Activated T-cell treated with anti-CD3 and anti-CD28 coated beads, Interleukin-2, amount 50 U/mL, for 4 hours (primary cell): ENCODE measurements around the gene NOD1. TPM values are rescaled to one million over a fixed set of nuclear protein-coding genes. Genes with fewer than 3 reads are reported as not detected.
"Not testable (repeated sequence)": the region's sequence is repeated elsewhere in the genome, so short reads cannot be mapped to it uniquely, and the experiment has no call there.

Source experiments
- ATAC-seq, 2 donors: fragments of 200-7000 bp; cut with Tn5 transposase; one replicate each; pipeline ENCODE4 v1.10.0; 2021
- DNase-seq: peaks from one replicate; pipeline ENCODE4 v3.0.0-alpha.2; 2020
- H3K27me3 Mint-ChIP-seq: one replicate; pipeline ENCODE4 v1.8.0; 2021; ENCODE audit warnings: low read depth, mixed read lengths
- H3K36me3 Mint-ChIP-seq: one replicate; pipeline ENCODE4 v1.8.0; 2022; ENCODE audit warnings: mixed read lengths; ENCODE audit not compliant: insufficient read depth
- H3K4me1 Mint-ChIP-seq: one replicate; pipeline ENCODE4 v1.8.0; 2021; ENCODE audit warnings: low read depth, mixed read lengths
- H3K4me3 Mint-ChIP-seq: one replicate; pipeline ENCODE4 v1.8.0; 2021; ENCODE audit warnings: mild to moderate bottlenecking, moderate library complexity, mixed read lengths
- H3K9me3 Mint-ChIP-seq: one replicate; pipeline ENCODE4 v1.8.0; 2021; ENCODE audit warnings: mixed read lengths
- total RNA-seq, 3 donors: library from RNA; stranded (reverse); gene quantifications; one replicate each; pipeline ENCODE4 v1.2.1, GENCODE V29; 2021

NOD1 gene, protein sequence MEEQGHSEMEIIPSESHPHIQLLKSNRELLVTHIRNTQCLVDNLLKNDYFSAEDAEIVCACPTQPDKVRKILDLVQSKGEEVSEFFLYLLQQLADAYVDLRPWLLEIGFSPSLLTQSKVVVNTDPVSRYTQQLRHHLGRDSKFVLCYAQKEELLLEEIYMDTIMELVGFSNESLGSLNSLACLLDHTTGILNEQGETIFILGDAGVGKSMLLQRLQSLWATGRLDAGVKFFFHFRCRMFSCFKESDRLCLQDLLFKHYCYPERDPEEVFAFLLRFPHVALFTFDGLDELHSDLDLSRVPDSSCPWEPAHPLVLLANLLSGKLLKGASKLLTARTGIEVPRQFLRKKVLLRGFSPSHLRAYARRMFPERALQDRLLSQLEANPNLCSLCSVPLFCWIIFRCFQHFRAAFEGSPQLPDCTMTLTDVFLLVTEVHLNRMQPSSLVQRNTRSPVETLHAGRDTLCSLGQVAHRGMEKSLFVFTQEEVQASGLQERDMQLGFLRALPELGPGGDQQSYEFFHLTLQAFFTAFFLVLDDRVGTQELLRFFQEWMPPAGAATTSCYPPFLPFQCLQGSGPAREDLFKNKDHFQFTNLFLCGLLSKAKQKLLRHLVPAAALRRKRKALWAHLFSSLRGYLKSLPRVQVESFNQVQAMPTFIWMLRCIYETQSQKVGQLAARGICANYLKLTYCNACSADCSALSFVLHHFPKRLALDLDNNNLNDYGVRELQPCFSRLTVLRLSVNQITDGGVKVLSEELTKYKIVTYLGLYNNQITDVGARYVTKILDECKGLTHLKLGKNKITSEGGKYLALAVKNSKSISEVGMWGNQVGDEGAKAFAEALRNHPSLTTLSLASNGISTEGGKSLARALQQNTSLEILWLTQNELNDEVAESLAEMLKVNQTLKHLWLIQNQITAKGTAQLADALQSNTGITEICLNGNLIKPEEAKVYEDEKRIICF
- total RNA-seq: 1 to 10 TPM; 4.1 to 5.4 (median 4.6) TPM

- DNase-seq (peak; percentile 44), ATAC-seq (peak; percentile 87 to 89)
- no peaks in the 10 kb centered on the region for H3K9me3 Mint-ChIP-seq
- H3K4me1 Mint-ChIP-seq: peaks cover 49% of the 10 kb centered on the region
- no peaks in the 10 kb centered on the region for H3K27me3 Mint-ChIP-seq
- peaks cover 13% of the 10 kb centered on the region for H3K36me3 Mint-ChIP-seq
- H3K4me3 Mint-ChIP-seq: peak within 1 kb of the TSS; percentile 93
Measured at GRCh38 chr7:30478349-30479201, at the start of gene NOD1. TSS of gene NOD1 (minus strand) at chr7:30478784. CDS start at chr7:30456921, 21,863 bp downstream.

DNA sequence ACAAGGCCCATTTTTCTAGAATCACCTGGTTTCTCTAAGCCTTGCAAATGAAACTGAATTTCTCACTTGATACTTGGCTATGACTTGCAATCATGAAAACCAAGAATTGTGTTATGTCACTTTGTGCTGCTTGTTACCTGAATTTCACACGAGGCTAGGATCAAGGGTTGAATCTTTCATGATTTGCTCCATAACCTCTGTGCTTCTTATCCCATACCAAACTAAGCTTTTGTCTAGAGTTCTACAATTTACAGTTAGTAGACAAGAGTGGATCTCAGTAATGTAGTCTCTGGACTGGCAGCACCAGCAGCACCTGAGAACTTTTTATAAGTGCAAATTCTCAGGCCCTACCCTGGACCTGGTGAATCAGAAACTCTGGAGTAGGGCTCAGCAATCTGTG is 48.7 kb upstream of the NOD1 start:
- not testable (repeated sequence) for H3K36me3 Mint-ChIP-seq, H3K9me3 Mint-ChIP-seq, DNase-seq, H3K27me3 Mint-ChIP-seq, H3K4me3 Mint-ChIP-seq, H3K4me1 Mint-ChIP-seq, ATAC-seq

DNA sequence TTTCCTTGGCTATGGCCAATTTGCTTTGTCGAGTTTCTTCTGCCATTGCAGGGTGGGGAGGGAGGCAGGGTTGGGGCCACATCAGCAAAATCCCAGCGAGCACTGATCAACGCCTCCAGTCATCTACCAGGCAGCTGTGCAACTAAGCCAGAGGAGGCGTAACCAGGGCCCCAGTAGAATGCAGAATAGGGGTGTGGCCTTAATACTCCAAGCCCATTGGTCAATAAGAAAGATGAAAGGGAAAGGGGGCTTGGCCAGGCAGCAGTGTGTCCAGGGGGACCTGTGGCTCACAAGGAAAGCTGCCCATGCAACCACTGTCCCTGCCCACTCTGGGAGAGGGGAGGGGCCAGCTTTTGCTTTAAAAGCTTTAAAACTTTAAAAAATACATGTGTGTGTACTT is 47.6 kb upstream of the NOD1 start:
- no peak for DNase-seq
- Mint-ChIP-seq H3K4me1 (no peaks in the 10 kb centered on the region), H3K36me3 (peaks cover 8% of the 10 kb centered on the region), H3K4me3 (no peak overlapping the region), H3K27me3 (no peaks in the 10 kb centered on the region), H3K9me3 (no peaks in the 10 kb centered on the region)
- no peak for ATAC-seq

DNA sequence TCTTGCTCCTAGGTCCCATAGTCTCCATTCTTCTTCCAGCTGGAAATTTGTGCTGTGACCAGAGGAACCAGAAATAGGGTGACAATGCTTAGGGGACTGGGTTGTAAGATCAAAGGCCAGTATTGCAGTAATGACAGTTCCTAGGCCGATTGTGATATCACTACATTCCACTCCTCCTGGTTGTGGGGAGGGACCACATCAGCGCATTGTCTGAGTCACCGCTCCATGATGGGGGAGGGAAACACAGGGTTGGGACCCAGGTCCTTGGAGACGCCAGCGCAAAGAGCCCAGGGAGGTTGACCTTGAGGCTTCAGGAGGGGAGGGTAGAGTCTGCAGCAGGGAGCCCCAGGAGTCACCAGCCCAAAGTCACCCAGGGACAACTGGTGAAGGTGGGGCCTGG is 46.8 kb upstream of the NOD1 start:
- peaks cover 2% of the 10 kb centered on the region for H3K4me1 Mint-ChIP-seq
- DNase-seq (no peak), ATAC-seq (no peak)
- no peak overlapping the region for H3K4me3 Mint-ChIP-seq
- H3K9me3 Mint-ChIP-seq: no peaks in the 10 kb centered on the region
- no peaks in the 10 kb centered on the region for H3K27me3 Mint-ChIP-seq
- peaks cover 7% of the 10 kb centered on the region for H3K36me3 Mint-ChIP-seq

DNA sequence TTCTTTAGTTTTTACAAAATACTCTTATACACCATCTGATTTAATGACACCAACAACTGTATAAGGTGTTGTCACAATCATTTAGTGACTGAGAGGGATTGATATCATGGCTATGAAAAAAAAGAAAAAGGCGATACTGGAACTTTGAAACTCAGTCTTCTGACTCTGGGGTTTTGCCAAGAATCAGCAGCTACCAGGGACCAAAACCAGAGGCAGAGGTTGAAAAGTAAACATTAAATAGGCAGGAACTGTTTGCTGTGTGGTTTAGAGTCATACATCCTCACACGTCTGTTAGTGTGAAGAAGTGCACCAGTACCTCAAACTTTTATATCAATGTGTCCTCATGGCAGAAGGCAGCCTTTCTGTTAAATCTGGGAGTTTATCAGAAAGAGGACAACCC is 46.0 kb upstream of the NOD1 start:
- no peaks in the 10 kb centered on the region for H3K9me3 Mint-ChIP-seq

GRCh38 chr7:30523466-30523865 is 44.9 kb upstream of the NOD1 start:
- no peaks in the 10 kb centered on the region for H3K9me3 Mint-ChIP-seq
- peaks cover 2% of the 10 kb centered on the region for H3K4me1 Mint-ChIP-seq
- no peaks in the 10 kb centered on the region for H3K27me3 Mint-ChIP-seq
- no peak for ATAC-seq
- H3K4me3 Mint-ChIP-seq: no peak overlapping the region
- peaks cover 7% of the 10 kb centered on the region for H3K36me3 Mint-ChIP-seq
- DNase-seq: no peak

More for the DNA sequence above, 46.0 kb upstream of the NOD1 start:
- Mint-ChIP-seq H3K4me3 (no peak overlapping the region), H3K27me3 (no peaks in the 10 kb centered on the region), H3K36me3 (peaks cover 7% of the 10 kb centered on the region), H3K4me1 (peaks cover 2% of the 10 kb centered on the region)
- no peak for ATAC-seq
- no peak for DNase-seq

- ATAC-seq: no peak
- Mint-ChIP-seq H3K36me3 (no peaks in the 10 kb centered on the region), H3K27me3 (no peaks in the 10 kb centered on the region), H3K9me3 (no peaks in the 10 kb centered on the region), H3K4me3 (no peak overlapping the region), H3K4me1 (peaks cover 2% of the 10 kb centered on the region)
- no peak for DNase-seq
Measured at GRCh38 chr7:30522159-30522558, 43.6 kb upstream of the NOD1 start.

DNA sequence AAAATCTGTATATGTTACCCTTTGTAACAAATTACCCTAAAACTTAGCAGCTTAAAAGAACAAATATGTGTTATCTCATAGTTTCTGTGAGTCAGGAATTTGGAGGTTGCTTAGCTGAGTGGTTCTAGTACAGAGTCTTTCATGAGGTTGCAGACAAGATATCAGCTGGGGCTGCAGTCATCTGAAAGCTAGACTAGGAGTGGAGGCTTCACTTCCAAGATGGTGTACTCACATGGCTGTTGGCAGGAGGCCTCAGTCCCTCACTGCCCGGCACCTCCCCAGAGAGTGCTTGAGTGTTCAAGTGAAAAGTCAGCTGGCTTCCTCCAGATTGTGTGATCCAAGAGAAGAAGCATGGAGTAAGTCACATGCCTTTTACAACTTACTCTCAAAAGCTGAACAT is 42.9 kb upstream of the NOD1 start:
- Mint-ChIP-seq H3K27me3 (no peaks in the 10 kb centered on the region), H3K36me3 (no peaks in the 10 kb centered on the region), H3K4me3 (no peak overlapping the region), H3K9me3 (no peaks in the 10 kb centered on the region), H3K4me1 (peaks cover 2% of the 10 kb centered on the region)
- DNase-seq (no peak), ATAC-seq (peak in 1 of 2 donors; percentile 57)

DNA sequence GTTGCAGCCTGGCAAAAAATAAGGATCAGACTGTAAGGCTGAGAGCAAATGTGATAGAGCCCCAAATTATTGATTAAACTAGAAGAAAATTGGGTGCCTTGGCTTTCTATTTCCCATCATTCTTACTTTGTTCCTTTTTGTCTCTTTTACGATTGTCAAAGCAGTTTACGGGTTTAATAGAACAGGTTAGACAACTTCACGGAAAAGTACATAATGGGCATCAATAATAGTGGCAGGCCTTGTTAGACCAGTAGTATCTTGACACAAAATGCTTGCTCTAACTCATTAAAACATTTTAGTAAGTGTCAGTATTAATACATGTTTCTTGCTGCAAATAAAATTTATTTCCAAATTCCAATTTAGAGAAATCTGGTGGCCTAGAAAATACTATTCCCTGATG is 40.5 kb upstream of the NOD1 start:
- no peak for DNase-seq
- no peaks in the 10 kb centered on the region for H3K9me3 Mint-ChIP-seq
- peaks cover 2% of the 10 kb centered on the region for H3K4me1 Mint-ChIP-seq
- ATAC-seq: no peak
- no peaks in the 10 kb centered on the region for H3K27me3 Mint-ChIP-seq
- no peak overlapping the region for H3K4me3 Mint-ChIP-seq
- peaks cover under 1% of the 10 kb centered on the region for H3K36me3 Mint-ChIP-seq

DNA sequence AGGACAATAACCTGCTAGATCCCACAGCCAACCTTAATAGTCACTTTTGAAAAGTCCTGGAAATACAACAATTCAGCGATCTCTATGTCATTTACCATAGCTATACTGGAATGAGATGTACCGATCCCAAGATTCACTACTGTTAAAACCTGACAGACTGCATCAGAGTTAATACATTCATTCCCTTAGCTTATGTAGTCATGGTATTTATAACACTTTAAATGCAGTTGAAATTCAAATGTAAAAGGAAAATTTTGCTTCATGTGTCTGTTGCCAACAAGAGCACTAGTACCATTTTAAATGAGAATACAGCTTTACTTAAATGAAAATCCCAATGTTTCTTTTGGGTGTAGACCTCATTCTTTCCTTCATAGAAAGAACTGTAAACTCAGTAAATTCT is 37.2 kb upstream of the NOD1 start:
- Mint-ChIP-seq H3K4me1 (peaks cover 2% of the 10 kb centered on the region), H3K4me3 (no peak overlapping the region), H3K36me3 (peaks cover 1% of the 10 kb centered on the region), H3K27me3 (no peaks in the 10 kb centered on the region), H3K9me3 (no peaks in the 10 kb centered on the region)
- no peak for DNase-seq
- ATAC-seq: no peak

DNA sequence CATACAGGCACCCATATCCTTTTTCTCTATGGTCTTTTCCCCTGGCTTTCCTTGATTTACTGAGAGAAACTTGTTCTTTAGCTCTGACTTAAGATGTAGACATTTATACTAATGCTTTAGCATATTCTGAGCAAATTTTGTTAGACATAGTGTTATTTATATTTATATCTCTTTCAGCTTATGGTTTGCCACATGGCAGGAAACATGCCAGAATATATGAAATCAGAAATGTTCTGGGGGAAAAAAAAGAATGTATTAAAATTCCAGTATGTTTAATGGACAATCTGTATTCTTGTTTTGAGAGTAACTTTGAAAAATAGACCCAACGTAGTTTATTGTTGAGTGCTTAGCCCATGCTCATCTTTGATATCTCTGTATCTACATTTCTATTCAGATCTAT is 36.2 kb upstream of the NOD1 start:
- no peaks in the 10 kb centered on the region for H3K4me1 Mint-ChIP-seq
- H3K36me3 Mint-ChIP-seq: peaks cover 1% of the 10 kb centered on the region
- no peaks in the 10 kb centered on the region for H3K27me3 Mint-ChIP-seq
- H3K4me3 Mint-ChIP-seq: no peak overlapping the region
- no peak for DNase-seq
- ATAC-seq: no peak
- no peaks in the 10 kb centered on the region for H3K9me3 Mint-ChIP-seq

DNA sequence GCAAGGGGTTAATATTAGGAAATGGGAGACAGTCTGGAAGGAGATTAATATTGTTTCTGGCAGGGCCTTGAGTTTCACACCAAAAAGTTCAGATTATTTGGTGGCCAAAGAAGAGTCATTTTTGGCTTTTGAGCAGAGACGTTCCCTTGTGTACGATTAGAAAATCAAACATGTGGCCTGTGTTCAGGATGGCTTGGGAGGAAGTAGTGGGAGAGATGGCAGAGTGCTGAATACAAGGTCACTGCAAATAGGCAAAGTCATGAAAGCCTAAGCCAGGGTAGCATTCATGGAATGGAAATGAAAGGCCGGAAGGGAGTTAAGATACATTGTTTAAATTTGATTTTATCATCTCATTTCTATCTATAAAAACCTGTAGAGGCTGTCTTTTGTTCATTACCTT is 35.6 kb upstream of the NOD1 start:
- no peaks in the 10 kb centered on the region for H3K4me1 Mint-ChIP-seq
- H3K9me3 Mint-ChIP-seq: no peaks in the 10 kb centered on the region
- H3K27me3 Mint-ChIP-seq: no peaks in the 10 kb centered on the region

DNA sequence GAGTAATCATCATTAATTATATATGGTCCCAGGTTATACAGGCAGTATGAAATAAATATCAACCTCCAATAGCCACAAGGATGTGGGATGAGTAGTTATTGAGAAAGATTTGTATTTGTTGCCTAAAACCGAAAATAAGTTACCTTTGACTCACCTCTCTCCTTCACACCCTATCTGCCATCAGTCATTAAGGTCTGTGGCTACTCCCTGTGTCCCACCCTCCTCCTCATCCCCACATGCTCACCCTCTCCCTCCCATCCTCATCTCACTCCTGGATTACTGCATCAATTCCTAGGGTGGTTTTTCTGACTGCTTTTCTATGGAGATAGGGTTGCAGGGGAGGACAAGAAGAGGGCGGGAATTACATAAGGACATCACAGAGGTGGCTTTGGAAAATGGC is 35.2 kb upstream of the NOD1 start:
- Mint-ChIP-seq H3K27me3 (no peaks in the 10 kb centered on the region), H3K36me3 (peaks cover 1% of the 10 kb centered on the region), H3K9me3 (no peaks in the 10 kb centered on the region), H3K4me1 (no peaks in the 10 kb centered on the region), H3K4me3 (no peak overlapping the region)
- no peak for DNase-seq
- no peak for ATAC-seq

More for the DNA sequence above, 35.6 kb upstream of the NOD1 start:
- Mint-ChIP-seq H3K36me3 (peaks cover 1% of the 10 kb centered on the region), H3K4me3 (no peak overlapping the region)
- no peak for DNase-seq
- ATAC-seq: no peak
